HepG2 (cell line): Measurements from ENCODE around the gene KPNA3. TPM values are rescaled to one million over a fixed set of nuclear protein-coding genes. Genes with fewer than 3 reads are reported as not detected.

Source experiments
- DRAP1 ChIP-seq: IDR thresholded peaks from 2 replicates; pipeline ENCODE4 v1.6.1; 2016; ENCODE audit warnings: missing genetic modification reagents, missing compliant biosample characterization
- ERF ChIP-seq: IDR thresholded peaks from 2 replicates; pipeline ENCODE4 v1.6.1; 2018; ENCODE audit warnings: missing biosample characterization, missing genetic modification reagents
- FOXA3 ChIP-seq: IDR thresholded peaks from 2 replicates; pipeline ENCODE4 v1.6.1; 2016; ENCODE audit warnings: missing genetic modification reagents, missing compliant biosample characterization
- ISL2 ChIP-seq: sonication (generic); formaldehyde crosslinking; IDR thresholded peaks from 2 replicates; pipeline ENCODE4 v1.5.0; 2020; ENCODE audit warnings: missing genetic modification reagents
- MAFF ChIP-seq: IDR thresholded peaks from 2 replicates; pipeline ENCODE4 v1.6.1; 2011; ENCODE audit warnings: low read depth, low read length, improper control_type of control experiment
- MAFK ChIP-seq, 2 experiments: IDR thresholded peaks in 1 of 2; conservative IDR thresholded peaks in 1 of 2; 2 replicates each; pipeline ENCODE4 v1.6.1; 2011; ENCODE audit warnings: improper control_type of control experiment in 2 of 2, low read length in 2 of 2
- MLXIP ChIP-seq: sonication (generic); formaldehyde crosslinking; IDR thresholded peaks from 2 replicates; pipeline ENCODE4 v1.9.0; 2021; ENCODE audit warnings: missing genetic modification reagents, borderline replicate concordance
- NONO ChIP-seq, 2 experiments: fragments of 450-650 bp in 1 of 2; sonication (generic) in 1 of 2; formaldehyde crosslinking in 1 of 2; IDR thresholded peaks in 1 of 2; conservative IDR thresholded peaks in 1 of 2; 2 replicates each; pipeline versions ENCODE4 v1.6.1 to v1.8.0; 2017 to 2022; ENCODE audit warnings: mild to moderate bottlenecking in 1 of 2, missing genetic modification reagents in 1 of 2, moderate library complexity in 1 of 2
- POLR2A ChIP-seq, 2 experiments: IDR thresholded peaks; 2 replicates each; pipeline ENCODE4 v1.6.1; 2011; ENCODE audit warnings: low read depth in 2 of 2, low read length in 2 of 2, mild to moderate bottlenecking in 1 of 2, moderate library complexity in 1 of 2; ENCODE audit not compliant: insufficient read depth in 1 of 2
- RXRB ChIP-seq: IDR thresholded peaks from 2 replicates; pipeline ENCODE4 v1.6.1; 2016; ENCODE audit warnings: borderline replicate concordance, missing genetic modification reagents, missing compliant biosample characterization
- SMC3 ChIP-seq: IDR thresholded peaks from 2 replicates; pipeline ENCODE4 v1.6.1; 2011; ENCODE audit warnings: low read length, improper control_type of control experiment
- SNRNP70 ChIP-seq: fragments of 200-400 bp; formaldehyde crosslinking; IDR thresholded peaks from 2 replicates; pipeline ENCODE4 v1.6.1; 2017; ENCODE audit warnings: mild to moderate bottlenecking, low read depth, low read length, moderate library complexity
- ZFX ChIP-seq: sonication (generic); formaldehyde crosslinking; IDR thresholded peaks from 2 replicates; pipeline ENCODE4 v1.4.0; 2020; ENCODE audit warnings: mild to moderate bottlenecking, low read depth, missing genetic modification reagents, moderate library complexity
- ZMYM4 ChIP-seq: sonication (generic); formaldehyde crosslinking; IDR thresholded peaks from 2 replicates; pipeline ENCODE4 v1.8.1; 2023; ENCODE audit warnings: mild to moderate bottlenecking, missing genetic modification reagents
- ZNF12 ChIP-seq: sonication (generic); formaldehyde crosslinking; IDR thresholded peaks from 2 replicates; pipeline ENCODE4 v1.5.0; 2020; ENCODE audit warnings: missing genetic modification reagents
- ZNF562 ChIP-seq: sonication (generic); formaldehyde crosslinking; IDR thresholded peaks from 2 replicates; pipeline ENCODE4 v1.8.0; 2022; ENCODE audit warnings: missing genetic modification reagents, borderline replicate concordance
- polyA plus RNA-seq, 8 experiments: library from polyadenylated mRNA; depleted of rRNA in 3 of 8; stranded (reverse) in 7 of 8; unstranded in 1 of 8; fragments of >200 nt; fragmentation: Illumina TruSeq in 4 of 8; extraction: Trizol in 4 of 8; gene quantifications; 2 replicates each; pipeline versions ENCODE4 v1.2.1 to v1.2.3, GENCODE V29; 2011 to 2016; ENCODE audit warnings: low read depth in 4 of 8, missing spikeins in 1 of 8, mixed read lengths in 1 of 8; ENCODE audit not compliant: insufficient read depth in 1 of 8
- total RNA-seq, 5 experiments: library from RNA; depleted of rRNA; stranded (reverse); fragments of >200 nt; fragmentation: Illumina TruSeq; extraction: Trizol; gene quantifications; 2 replicates each; pipeline ENCODE4 v1.2.3, GENCODE V29; 2016; ENCODE audit warnings: low read depth in 1 of 5
- TF ChIP-seq, protein P1 (sequence below): sonication (generic); formaldehyde crosslinking; IDR thresholded peaks from 2 replicates; pipeline ENCODE4 v1.9.0; 2021; ENCODE audit warnings: missing genetic modification reagents, mild to moderate bottlenecking, borderline replicate concordance
- TF ChIP-seq, protein P2 (sequence below): sonication (generic); formaldehyde crosslinking; IDR thresholded peaks from 2 replicates; pipeline ENCODE4 v1.8.1; 2022; ENCODE audit warnings: mild to moderate bottlenecking, missing genetic modification reagents
- TF ChIP-seq, protein P3 (sequence below): sonication (generic); formaldehyde crosslinking; IDR thresholded peaks from 2 replicates; pipeline ENCODE4 v1.5.1; 2020; ENCODE audit warnings: mild to moderate bottlenecking, moderate library complexity, missing genetic modification reagents
- TF ChIP-seq, protein P4 (sequence below): sonication (generic); formaldehyde crosslinking; IDR thresholded peaks from 2 replicates; pipeline ENCODE4 v1.8.0; 2022; ENCODE audit warnings: missing genetic modification reagents, mild to moderate bottlenecking, inconsistent platforms, borderline replicate concordance

The KPNA3 gene
- total and polyA plus RNA-seq, 2 of the 13 experiments (the other 11 are each of a cell fraction or from before 2014, with no cell fraction given): 13.0 to 28.9 TPM

DNA sequence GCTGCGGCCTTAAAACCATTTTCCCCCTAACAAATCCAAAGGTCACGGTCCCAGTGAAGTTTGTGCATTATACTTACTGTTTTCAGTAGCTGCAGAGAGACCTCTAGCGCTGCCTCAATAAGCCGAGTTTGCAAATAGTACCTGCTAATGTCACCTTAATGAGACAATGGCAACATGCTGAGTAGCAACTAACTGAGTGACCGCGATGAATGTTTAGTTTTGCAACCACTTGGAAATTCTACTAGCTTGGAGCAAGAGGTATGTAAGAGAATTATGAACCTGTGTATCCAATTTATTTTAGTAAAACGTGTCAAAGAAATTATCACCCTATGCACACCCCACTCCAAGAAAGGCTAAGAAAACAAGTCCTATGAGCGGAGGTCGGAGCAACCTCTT is 1.2 kb downstream of the KPNA3 start (continued):
- TF ChIP-seq, protein P1, sequence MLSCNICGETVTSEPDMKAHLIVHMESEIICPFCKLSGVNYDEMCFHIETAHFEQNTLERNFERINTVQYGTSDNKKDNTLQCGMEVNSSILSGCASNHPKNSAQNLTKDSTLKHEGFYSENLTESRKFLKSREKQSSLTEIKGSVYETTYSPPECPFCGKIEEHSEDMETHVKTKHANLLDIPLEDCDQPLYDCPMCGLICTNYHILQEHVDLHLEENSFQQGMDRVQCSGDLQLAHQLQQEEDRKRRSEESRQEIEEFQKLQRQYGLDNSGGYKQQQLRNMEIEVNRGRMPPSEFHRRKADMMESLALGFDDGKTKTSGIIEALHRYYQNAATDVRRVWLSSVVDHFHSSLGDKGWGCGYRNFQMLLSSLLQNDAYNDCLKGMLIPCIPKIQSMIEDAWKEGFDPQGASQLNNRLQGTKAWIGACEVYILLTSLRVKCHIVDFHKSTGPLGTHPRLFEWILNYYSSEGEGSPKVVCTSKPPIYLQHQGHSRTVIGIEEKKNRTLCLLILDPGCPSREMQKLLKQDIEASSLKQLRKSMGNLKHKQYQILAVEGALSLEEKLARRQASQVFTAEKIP (CRISPR knock-in tag): no peak
- TF ChIP-seq FOXA3 (CRISPR knock-in tag): 0 out of 2 replicates have a peak, but pooled peaks have one; percentile 33
- TF ChIP-seq ZFX: peak; percentile 15; the same call in 1 of the 2 replicates
- peak; percentile 46; the same call in 1 of the 2 replicates for TF ChIP-seq ZMYM4 (CRISPR knock-in tag)
- no peak for TF ChIP-seq MLXIP (CRISPR knock-in tag)
- TF ChIP-seq, protein P2, sequence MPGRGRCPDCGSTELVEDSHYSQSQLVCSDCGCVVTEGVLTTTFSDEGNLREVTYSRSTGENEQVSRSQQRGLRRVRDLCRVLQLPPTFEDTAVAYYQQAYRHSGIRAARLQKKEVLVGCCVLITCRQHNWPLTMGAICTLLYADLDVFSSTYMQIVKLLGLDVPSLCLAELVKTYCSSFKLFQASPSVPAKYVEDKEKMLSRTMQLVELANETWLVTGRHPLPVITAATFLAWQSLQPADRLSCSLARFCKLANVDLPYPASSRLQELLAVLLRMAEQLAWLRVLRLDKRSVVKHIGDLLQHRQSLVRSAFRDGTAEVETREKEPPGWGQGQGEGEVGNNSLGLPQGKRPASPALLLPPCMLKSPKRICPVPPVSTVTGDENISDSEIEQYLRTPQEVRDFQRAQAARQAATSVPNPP (CRISPR knock-in tag): no peak
- TF ChIP-seq, protein P3, sequence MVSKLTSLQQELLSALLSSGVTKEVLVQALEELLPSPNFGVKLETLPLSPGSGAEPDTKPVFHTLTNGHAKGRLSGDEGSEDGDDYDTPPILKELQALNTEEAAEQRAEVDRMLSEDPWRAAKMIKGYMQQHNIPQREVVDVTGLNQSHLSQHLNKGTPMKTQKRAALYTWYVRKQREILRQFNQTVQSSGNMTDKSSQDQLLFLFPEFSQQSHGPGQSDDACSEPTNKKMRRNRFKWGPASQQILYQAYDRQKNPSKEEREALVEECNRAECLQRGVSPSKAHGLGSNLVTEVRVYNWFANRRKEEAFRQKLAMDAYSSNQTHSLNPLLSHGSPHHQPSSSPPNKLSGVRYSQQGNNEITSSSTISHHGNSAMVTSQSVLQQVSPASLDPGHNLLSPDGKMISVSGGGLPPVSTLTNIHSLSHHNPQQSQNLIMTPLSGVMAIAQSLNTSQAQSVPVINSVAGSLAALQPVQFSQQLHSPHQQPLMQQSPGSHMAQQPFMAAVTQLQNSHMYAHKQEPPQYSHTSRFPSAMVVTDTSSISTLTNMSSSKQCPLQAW (CRISPR knock-in tag): 0 out of 2 replicates have a peak, but pooled peaks have one; percentile 31
- peak; percentile 51 for TF ChIP-seq MAFF
- TF ChIP-seq ERF (CRISPR knock-in tag): 0 out of 2 replicates have a peak, but pooled peaks have one; percentile 53
- TF ChIP-seq ZNF12: peak; percentile 74
- TF ChIP-seq RXRB (CRISPR knock-in tag): peak; percentile 61; the same call in 1 of the 2 replicates
- peak; percentile 30 to 36; a peak in 2 of 4 replicates for TF ChIP-seq MAFK (conservative IDR thresholded peaks at IDR 0.05 in 1 of 2, IDR thresholded peaks at IDR 0.05 in 1 of 2; ENCODE audit: low read length in 2 of 2)
- peak in 1 of 2 experiments; percentile 48; a peak in 1 of 4 replicates for TF ChIP-seq POLR2A (IDR thresholded peaks at IDR 0.05; ENCODE audit: insufficient read depth in 1 of 2, low read depth in 2 of 2, low read length in 2 of 2)
- TF ChIP-seq, protein P4, sequence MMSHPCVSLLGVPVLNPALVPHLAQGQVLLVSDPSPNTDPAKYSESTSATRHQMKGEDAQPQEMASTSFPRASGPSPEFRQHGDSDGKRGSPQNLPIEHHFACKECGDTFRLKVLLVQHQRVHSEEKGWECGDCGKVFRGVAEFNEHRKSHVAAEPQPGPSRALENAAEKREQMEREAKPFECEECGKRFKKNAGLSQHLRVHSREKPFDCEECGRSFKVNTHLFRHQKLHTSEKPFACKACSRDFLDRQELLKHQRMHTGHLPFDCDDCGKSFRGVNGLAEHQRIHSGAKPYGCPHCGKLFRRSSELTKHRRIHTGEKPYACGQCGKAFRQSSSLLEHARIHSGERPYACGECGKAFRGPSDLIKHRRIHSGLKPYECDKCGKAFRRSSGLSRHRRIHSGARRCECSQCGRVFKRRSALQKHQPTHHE (CRISPR knock-in tag): no peak
- no peak for TF ChIP-seq ZNF562 (CRISPR knock-in tag)
- TF ChIP-seq SNRNP70: no peak
- 0 out of 2 replicates have a peak, but pooled peaks have one; percentile 43 for TF ChIP-seq DRAP1
- no peak for TF ChIP-seq ISL2 (CRISPR knock-in tag)
- peak; percentile 19; the same call in 1 of the 2 replicates for TF ChIP-seq SMC3
- no peak for TF ChIP-seq NONO (IDR thresholded peaks at IDR 0.05)
- 0 out of 2 replicates have a peak, but pooled peaks have one; percentile 22 for TF ChIP-seq NONO (CRISPR knock-in tag; conservative IDR thresholded peaks at IDR 0.05)
